ENCODE results near the gene ATP6V1D. TPM values are rescaled to one million over a fixed set of nuclear protein-coding genes. Genes with fewer than 3 reads are reported as not detected.
"Not testable (repeated sequence)": the region's sequence is repeated elsewhere in the genome, so short reads cannot be mapped to it uniquely, and the experiment has no call there.

Gene ATP6V1D
- total RNA-seq, 1 experiment from 2014 or later = 112 TPM

- DNase-seq (ENCODE audit: low read depth) = no peak
These were observed 11.9 kb upstream of the ATP6V1D start for GRCh38 chr14:67371247-67372148.

GRCh38 chr14:67370830-67371229 lies 11.2 kb upstream of the ATP6V1D start:
- DNase-seq (ENCODE audit: low read depth) = peak; percentile 78

GRCh38 chr14:67365476-67365875 lies 5.9 kb upstream of the ATP6V1D start:
- no peak for DNase-seq (ENCODE audit: low read depth)

- no peak for DNase-seq (ENCODE audit: low read depth)
These were observed 1.0 kb upstream of the ATP6V1D start for GRCh38 chr14:67360470-67361206.

- no peak for DNase-seq (ENCODE audit: low read depth)
These were observed 455 bp downstream of the ATP6V1D start for GRCh38 chr14:67358924-67359774.

- no peak for DNase-seq (ENCODE audit: low read depth)
These were observed 1.6 kb downstream of the ATP6V1D start for GRCh38 chr14:67357969-67358354.

- no peak for DNase-seq (ENCODE audit: low read depth)
These were observed 2.2 kb downstream of the ATP6V1D start for GRCh38 chr14:67357186-67357968.

GRCh38 chr14:67352055-67352454 lies 7.5 kb downstream of the ATP6V1D start:
- DNase-seq (ENCODE audit: low read depth) = no peak

- DNase-seq (ENCODE audit: low read depth) = no peak
These were observed 14.0 kb downstream of the ATP6V1D start for GRCh38 chr14:67345583-67345982.

GRCh38 chr14:67343601-67344230 lies 15.9 kb downstream of the ATP6V1D start:
- DNase-seq (ENCODE audit: low read depth) = peak; percentile 64

GRCh38 chr14:67341231-67341630 lies 18.4 kb downstream of the ATP6V1D start:
- not testable (repeated sequence) for DNase-seq (ENCODE audit: low read depth)

- DNase-seq (ENCODE audit: low read depth) = no peak
These were observed 23.8 kb downstream of the ATP6V1D start for GRCh38 chr14:67335781-67336180.

GRCh38 chr14:67332468-67332867 lies 27.1 kb downstream of the ATP6V1D start:
- peak; percentile 49 for DNase-seq (ENCODE audit: low read depth)

- DNase-seq (ENCODE audit: low read depth) = no peak
These were observed 28.1 kb downstream of the ATP6V1D start for GRCh38 chr14:67331368-67332125.

- DNase-seq (ENCODE audit: low read depth) = not testable (repeated sequence)
These were observed 29.9 kb downstream of the ATP6V1D start for GRCh38 chr14:67329666-67330065.

GRCh38 chr14:67319142-67319541 lies 40.5 kb downstream of the ATP6V1D start:
- DNase-seq (ENCODE audit: low read depth) = no peak

GRCh38 chr14:67317822-67318221 lies 41.8 kb downstream of the ATP6V1D start:
- no peak for DNase-seq (ENCODE audit: low read depth)

- DNase-seq (ENCODE audit: low read depth) = no peak
These were observed 46.5 kb downstream of the ATP6V1D start for GRCh38 chr14:67313153-67313552.

GRCh38 chr14:67311868-67312267 lies 47.7 kb downstream of the ATP6V1D start:
- DNase-seq (ENCODE audit: low read depth) = no peak

Data from HT1080 (cell line).